ENCODE results near the gene GPR4.

- TF ChIP-seq CTCF (conservative IDR thresholded peaks at IDR 0.05; ENCODE audit: low read depth, low read length) (no peak), EZH2 (IDR thresholded peaks at IDR 0.05; ENCODE audit: low read length, unreplicated experiment) (no peak)
Measured at GRCh38 chr19:45589768-45590167, 12.2 kb downstream of the GPR4 start.
